Measurements from ENCODE around the gene FRAT2. TPM values are rescaled to one million over a fixed set of nuclear protein-coding genes. Genes with fewer than 3 reads are reported as not detected.

FRAT2 gene
- total and polyA plus RNA-seq, 2 of the 13 experiments (the other 11 are each of a cell fraction or from before 2014, with no cell fraction given), result 7.2 to 14.1 TPM

DNA sequence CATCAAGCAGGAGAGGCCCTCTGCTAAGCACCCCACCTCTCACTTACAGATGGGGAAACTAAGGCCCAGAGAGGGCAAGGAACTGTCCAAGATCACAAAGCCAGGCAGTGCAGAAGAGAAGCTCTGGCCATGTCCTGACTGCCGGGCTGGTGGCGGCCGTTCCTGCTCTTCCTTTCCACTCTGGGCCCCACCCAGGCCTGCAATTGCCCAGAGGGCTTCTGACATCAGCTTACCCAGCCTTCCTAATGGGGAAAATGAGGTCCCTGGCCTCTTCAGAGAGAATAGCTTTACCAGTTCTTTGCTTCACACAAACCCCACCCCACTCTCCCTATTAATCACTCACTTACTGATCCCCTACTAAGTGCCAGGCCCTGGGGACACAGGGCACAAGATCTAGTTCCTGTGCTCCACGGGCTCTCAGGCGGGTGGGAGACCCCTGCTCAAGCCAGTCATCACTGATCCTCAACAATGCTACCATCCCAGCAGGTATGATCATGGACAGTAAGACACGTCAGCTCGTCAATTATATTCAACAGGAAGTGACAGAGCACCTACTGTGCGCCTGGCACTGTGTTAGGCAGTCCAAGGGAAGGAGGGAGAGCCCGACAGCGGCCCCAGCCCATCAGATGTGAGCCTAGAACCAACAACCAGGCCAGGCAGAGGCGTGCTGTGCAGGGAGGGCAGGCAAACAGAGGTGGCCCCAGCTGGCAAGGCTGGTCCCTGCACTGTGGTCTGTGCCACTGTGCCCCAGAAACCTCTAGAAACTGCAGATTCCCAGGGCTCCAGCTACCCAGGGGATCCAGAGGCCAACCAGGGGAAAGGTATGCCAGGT lies 26.4 kb upstream of the FRAT2 start:
- Histone ChIP-seq H3K27me3 (ENCODE audit: control insufficient read depth in 1 of 2, insufficient read depth in 2 of 2, low read length in 2 of 2) (no peaks in the 10 kb centered on the region), H3K36me3 (replicated peaks in 1 of 2; ENCODE audit: control insufficient read depth in 1 of 2, insufficient read depth in 2 of 2, low read length in 2 of 2) (peaks cover 32 to 78% of the 10 kb centered on the region in 2 experiments; a peak in 4 of 5 replicates), H2AFZ (ENCODE audit: low read length) (no peak overlapping the region), H3K27ac (ENCODE audit: extremely low read length, insufficient read depth, low read length) (no peak overlapping the region), H3K9me3 (ENCODE audit: low read length) (no peaks in the 10 kb centered on the region), H3K4me1 (ENCODE audit: insufficient read depth, low read length) (no peaks in the 10 kb centered on the region), H3K9ac (ENCODE audit: insufficient read depth, low read depth, low read length) (no peak overlapping the region), H3K4me3 (replicated peaks in 1 of 3; ENCODE audit: insufficient read depth in 1 of 3, low read depth in 2 of 3, low read length in 3 of 3) (no peak overlapping the region), H3K4me2 (ENCODE audit: low read depth, low read length) (no peak overlapping the region), H3K79me2 (ENCODE audit: insufficient read depth, low read length) (no peaks in the 10 kb centered on the region), H4K20me1 (ENCODE audit: insufficient read depth, low read length) (no peaks in the 10 kb centered on the region)
- intact Hi-C loops (cut with micrococcal nuclease; ENCODE audit: unreplicated experiment), result no loop called here
- no peak for DNase-seq (ENCODE audit: low spot score)
- ATAC-seq, result no peak
- FAIRE-seq, result no peak
- ChIA-PET CTCF (ENCODE audit: low intra/inter-chr PET ratio, low total read pairs) (no interaction called here), POLR2A (no interaction called here)
- WGBS (ENCODE audit: low lambda C conversion rate), result 98% methylated on average over 11 of the region's 11 CpGs
- BruUV-seq (replicated peaks), result no TSS peak
- in situ Hi-C loops (cut with HindIII; ENCODE audit: extremely low pct_ligation_motif_present, low pct_unique_long_range_greater_than_20kb), result no loop called here
- TF ChIP-seq ZKSCAN8 (CRISPR knock-in tag; IDR thresholded peaks at IDR 0.05; ENCODE audit: borderline replicate concordance) (no peak), ZKSCAN1 (IDR thresholded peaks at IDR 0.05; ENCODE audit: low read length) (peak; percentile 72), ZNF101 (CRISPR knock-in tag; IDR thresholded peaks at IDR 0.05; ENCODE audit: borderline replicate concordance, low read depth) (no peak), THYN1 (CRISPR knock-in tag; IDR thresholded peaks at IDR 0.05; ENCODE audit: borderline replicate concordance, low read depth) (no peak)

DNA sequence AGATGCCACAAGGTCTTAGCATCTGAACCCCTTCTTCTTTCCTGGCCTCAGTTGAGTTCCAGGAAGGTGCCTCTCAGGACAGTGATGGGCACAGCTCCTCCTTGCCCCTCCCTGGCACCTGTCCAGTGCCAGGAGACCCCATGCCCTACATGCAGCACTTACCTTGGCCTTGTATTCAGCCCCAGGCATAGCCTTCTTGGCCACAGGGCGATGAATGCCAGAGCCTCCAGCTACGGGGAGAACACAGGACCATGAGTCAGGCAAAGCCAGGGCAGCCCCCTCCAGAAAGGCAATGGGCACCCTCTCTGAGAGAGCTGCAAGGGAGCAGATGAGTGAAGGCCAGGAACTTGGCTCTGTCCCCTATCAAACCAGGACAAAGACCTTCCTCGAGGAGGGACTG lies 24.3 kb upstream of the FRAT2 start:
- Histone ChIP-seq H3K4me3 (replicated peaks in 1 of 3; ENCODE audit: insufficient read depth in 1 of 3, low read depth in 2 of 3, low read length in 3 of 3) (no peak overlapping the region), H3K4me1 (ENCODE audit: insufficient read depth, low read length) (no peaks in the 10 kb centered on the region), H3K36me3 (replicated peaks in 1 of 2; ENCODE audit: control insufficient read depth in 1 of 2, insufficient read depth in 2 of 2, low read length in 2 of 2) (peaks cover 30 to 67% of the 10 kb centered on the region in 2 experiments; a peak in 4 of 5 replicates), H3K27me3 (ENCODE audit: control insufficient read depth in 1 of 2, insufficient read depth in 2 of 2, low read length in 2 of 2) (no peaks in the 10 kb centered on the region), H3K4me2 (ENCODE audit: low read depth, low read length) (no peak overlapping the region), H4K20me1 (ENCODE audit: insufficient read depth, low read length) (no peaks in the 10 kb centered on the region), H3K79me2 (ENCODE audit: insufficient read depth, low read length) (no peaks in the 10 kb centered on the region), H2AFZ (ENCODE audit: low read length) (no peak overlapping the region), H3K27ac (ENCODE audit: extremely low read length, insufficient read depth, low read length) (no peak overlapping the region), H3K9ac (ENCODE audit: insufficient read depth, low read depth, low read length) (no peak overlapping the region), H3K9me3 (ENCODE audit: low read length) (no peaks in the 10 kb centered on the region)
- no peak for ATAC-seq
- ChIA-PET CTCF (ENCODE audit: low intra/inter-chr PET ratio, low total read pairs) (no interaction called here), POLR2A (no interaction called here)
- intact Hi-C loops (cut with micrococcal nuclease; ENCODE audit: unreplicated experiment), result no loop called here
- BruUV-seq (replicated peaks), result no TSS peak
- 83% methylated on average over 1 of the region's 3 CpGs for WGBS (ENCODE audit: low lambda C conversion rate)
- no peak for FAIRE-seq
- DNase-seq (ENCODE audit: low spot score), result no peak
- TF ChIP-seq FOXA3 (CRISPR knock-in tag; IDR thresholded peaks at IDR 0.05) (no peak), ZNF253 (CRISPR knock-in tag; IDR thresholded peaks at IDR 0.05; ENCODE audit: borderline replicate concordance) (no peak), ZKSCAN8 (CRISPR knock-in tag; IDR thresholded peaks at IDR 0.05; ENCODE audit: borderline replicate concordance) (no peak), KAT7 (CRISPR knock-in tag; IDR thresholded peaks at IDR 0.05; ENCODE audit: borderline replicate concordance) (no peak), NFYB (CRISPR knock-in tag; IDR thresholded peaks at IDR 0.05) (no peak), ATM (IDR thresholded peaks at IDR 0.05; ENCODE audit: borderline replicate concordance) (no peak)
- TF ChIP-seq, protein P1, sequence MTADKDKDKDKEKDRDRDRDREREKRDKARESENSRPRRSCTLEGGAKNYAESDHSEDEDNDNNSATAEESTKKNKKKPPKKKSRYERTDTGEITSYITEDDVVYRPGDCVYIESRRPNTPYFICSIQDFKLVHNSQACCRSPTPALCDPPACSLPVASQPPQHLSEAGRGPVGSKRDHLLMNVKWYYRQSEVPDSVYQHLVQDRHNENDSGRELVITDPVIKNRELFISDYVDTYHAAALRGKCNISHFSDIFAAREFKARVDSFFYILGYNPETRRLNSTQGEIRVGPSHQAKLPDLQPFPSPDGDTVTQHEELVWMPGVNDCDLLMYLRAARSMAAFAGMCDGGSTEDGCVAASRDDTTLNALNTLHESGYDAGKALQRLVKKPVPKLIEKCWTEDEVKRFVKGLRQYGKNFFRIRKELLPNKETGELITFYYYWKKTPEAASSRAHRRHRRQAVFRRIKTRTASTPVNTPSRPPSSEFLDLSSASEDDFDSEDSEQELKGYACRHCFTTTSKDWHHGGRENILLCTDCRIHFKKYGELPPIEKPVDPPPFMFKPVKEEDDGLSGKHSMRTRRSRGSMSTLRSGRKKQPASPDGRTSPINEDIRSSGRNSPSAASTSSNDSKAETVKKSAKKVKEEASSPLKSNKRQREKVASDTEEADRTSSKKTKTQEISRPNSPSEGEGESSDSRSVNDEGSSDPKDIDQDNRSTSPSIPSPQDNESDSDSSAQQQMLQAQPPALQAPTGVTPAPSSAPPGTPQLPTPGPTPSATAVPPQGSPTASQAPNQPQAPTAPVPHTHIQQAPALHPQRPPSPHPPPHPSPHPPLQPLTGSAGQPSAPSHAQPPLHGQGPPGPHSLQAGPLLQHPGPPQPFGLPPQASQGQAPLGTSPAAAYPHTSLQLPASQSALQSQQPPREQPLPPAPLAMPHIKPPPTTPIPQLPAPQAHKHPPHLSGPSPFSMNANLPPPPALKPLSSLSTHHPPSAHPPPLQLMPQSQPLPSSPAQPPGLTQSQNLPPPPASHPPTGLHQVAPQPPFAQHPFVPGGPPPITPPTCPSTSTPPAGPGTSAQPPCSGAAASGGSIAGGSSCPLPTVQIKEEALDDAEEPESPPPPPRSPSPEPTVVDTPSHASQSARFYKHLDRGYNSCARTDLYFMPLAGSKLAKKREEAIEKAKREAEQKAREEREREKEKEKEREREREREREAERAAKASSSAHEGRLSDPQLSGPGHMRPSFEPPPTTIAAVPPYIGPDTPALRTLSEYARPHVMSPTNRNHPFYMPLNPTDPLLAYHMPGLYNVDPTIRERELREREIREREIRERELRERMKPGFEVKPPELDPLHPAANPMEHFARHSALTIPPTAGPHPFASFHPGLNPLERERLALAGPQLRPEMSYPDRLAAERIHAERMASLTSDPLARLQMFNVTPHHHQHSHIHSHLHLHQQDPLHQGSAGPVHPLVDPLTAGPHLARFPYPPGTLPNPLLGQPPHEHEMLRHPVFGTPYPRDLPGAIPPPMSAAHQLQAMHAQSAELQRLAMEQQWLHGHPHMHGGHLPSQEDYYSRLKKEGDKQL (CRISPR knock-in tag; IDR thresholded peaks at IDR 0.05; ENCODE audit: low read depth), result no peak
- in situ Hi-C loops (cut with HindIII; ENCODE audit: extremely low pct_ligation_motif_present, low pct_unique_long_range_greater_than_20kb), result no loop called here
